GM19023 (cell line): ENCODE data around the gene SPTBN5.
A peak's percentile ranks its signal among the peaks of the same experiment; 100 is the strongest.

Source experiments
- ATAC-seq: cut with Tn5 transposase; IDR thresholded peaks from one replicate; pipeline ENCODE4 v1.9.1; 2021; ENCODE audit warnings: mild to moderate bottlenecking, moderate library complexity; ENCODE audit not compliant: unreplicated experiment

Gene SPTBN5

DNA sequence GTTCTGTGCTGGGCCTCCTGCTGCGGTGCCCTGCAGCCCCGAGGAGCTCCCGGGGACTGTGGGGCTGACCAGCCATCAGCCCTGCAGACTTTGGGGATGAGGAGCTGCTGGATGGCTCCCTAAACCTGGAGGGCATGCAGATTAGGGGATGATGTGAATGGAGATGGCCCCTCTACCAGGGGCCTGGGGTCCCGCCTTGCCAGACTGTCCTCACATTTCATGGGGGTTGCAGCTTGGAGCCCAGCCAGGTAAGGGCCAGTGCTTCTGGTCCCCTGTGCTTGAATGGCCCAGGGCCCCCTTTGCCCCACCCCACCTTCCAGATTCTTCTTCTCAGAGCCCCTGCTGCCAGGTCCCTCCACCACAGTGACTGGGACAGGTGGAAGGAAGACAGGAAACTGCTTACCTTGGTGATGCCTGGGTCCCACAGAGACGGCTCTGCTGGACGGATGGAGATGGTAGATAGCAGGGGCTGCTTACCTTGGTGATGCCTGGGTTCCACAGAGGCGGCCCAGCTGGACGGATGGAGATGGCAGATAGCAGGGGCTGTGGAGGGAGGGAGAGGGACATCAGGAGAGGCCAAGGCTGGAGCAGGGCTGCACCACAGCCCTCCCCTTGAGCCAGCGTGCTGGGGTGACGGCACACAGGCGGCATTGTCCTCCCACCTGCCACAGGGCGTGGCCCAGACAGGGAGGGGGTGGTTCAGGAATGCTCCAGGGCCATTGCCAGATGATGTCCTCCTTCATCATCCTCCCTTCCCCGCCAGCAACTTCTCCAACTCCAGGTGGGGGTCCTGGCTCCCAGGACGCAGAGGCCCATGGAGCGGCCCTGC, at the start of gene SPTBN5:
SPTBN5 (minus strand) TSS at position 632 of the 829 bp plus-strand sequence; CDS start at position 76, 556 bp downstream.
- no peak for ATAC-seq

DNA sequence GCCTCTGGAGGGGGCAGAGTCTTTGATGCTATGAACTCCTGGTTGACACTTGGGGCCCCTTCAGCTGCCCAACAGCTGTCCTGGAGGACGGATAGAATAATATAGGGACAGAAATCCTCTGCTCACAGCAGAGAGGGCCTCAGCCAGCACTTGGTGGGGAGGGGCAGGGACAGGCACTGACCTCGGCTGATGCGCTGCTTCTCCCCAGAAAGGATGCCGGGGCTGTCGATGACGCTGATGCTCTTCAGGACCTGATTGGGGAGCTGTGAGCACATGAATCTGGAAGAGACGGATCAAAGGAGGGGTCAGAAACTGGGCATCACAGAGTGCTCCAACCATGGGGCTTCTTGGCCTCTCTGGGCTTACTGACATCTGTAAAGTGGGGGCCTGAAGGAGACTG, 49.0 kb upstream of the SPTBN5 start:
- ATAC-seq = no peak

DNA sequence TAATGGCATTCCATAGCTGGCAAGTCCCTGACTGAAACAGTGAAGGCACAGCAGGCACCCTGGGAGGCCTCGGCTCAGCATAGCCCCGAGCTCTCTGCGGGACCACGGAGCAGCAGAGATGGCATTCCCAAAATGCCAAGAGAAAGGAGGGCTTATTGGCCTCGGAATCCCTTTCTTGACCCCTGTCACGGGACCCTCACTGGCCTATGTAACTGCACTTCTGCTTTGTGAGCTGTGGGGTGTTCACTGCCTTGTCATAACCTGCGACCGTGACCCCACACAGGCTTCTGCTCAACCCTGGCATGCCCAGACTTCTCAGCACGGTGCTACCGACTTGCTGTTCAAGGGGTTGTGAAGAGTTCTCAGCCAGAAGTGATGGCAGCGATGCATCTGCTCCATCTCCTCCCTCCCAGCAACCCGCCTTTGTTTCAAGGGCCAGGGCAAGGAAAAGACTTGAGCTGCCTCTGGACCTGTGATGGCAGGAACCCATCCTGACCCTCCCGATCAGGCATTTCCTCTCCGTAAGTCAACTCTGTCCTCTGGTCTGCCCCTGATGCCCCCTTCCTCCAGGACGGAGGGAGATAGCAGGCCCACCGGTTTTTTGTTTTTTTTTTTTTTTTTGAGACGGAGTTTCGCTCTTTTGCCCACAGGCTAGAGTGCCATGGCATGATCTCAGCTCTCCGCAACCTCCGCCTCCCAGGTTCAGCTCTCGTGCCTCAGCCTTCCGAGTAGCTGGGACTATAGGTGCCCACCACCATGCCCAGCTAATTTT, 48.0 kb upstream of the SPTBN5 start:
- ATAC-seq = no peak

DNA sequence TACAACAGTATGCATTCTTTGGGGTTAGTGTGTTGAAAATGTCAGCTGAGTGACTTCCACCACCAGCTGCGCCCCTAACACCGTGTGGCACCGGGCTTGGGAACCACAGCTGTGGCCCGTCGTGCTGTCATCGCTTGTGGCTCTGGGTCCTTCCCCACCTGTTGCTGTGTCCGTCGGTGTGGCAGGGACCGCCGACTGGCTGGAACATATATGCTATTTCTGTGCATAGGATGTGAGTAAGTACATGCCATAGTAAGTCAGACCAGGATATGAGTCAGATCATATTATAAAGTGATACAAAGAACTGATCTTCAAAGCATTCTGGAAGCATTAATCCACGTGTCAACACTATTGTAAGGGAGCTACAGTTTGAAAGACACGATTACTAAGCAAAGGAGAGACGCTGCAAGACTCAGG, 46.6 kb upstream of the SPTBN5 start:
- ATAC-seq = no peak

DNA sequence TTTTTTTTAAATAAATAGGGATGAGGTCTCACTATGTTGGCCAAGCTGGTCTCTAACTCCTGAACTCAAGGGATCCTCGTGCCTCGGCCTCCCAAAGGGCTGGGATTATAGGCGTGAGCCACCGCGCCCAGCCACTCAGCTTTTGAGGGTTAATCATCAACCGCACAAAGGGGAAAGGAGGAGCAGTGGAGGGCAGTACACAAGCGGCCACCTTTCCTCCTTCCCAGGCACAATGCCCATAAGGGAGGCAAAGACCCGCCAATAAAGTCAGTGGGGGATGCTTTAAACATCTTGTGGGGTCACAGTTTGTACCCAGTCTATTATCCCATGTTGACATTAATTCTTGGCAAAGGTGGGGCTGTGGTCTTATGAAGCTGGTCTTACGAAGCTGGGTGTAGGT, 46.1 kb upstream of the SPTBN5 start:
- no peak for ATAC-seq

DNA sequence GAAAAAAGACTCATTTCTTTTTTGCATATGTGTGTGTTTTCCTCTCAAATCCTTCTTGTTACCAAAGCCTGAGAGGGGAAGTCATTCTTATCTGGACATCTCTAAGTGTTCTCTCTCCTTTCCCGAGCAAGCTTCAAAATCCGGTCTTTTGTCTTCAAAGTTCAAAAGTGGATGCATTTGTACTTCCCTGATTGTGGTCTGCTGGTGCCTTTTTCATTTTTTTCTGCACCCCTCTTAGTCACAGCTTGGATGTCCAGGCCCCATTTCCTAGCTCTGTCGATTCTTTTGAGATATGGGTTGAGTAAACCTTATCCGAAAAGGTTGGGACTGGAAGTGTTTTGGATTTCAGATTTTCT, 43.7 kb upstream of the SPTBN5 start:
- no peak for ATAC-seq

DNA sequence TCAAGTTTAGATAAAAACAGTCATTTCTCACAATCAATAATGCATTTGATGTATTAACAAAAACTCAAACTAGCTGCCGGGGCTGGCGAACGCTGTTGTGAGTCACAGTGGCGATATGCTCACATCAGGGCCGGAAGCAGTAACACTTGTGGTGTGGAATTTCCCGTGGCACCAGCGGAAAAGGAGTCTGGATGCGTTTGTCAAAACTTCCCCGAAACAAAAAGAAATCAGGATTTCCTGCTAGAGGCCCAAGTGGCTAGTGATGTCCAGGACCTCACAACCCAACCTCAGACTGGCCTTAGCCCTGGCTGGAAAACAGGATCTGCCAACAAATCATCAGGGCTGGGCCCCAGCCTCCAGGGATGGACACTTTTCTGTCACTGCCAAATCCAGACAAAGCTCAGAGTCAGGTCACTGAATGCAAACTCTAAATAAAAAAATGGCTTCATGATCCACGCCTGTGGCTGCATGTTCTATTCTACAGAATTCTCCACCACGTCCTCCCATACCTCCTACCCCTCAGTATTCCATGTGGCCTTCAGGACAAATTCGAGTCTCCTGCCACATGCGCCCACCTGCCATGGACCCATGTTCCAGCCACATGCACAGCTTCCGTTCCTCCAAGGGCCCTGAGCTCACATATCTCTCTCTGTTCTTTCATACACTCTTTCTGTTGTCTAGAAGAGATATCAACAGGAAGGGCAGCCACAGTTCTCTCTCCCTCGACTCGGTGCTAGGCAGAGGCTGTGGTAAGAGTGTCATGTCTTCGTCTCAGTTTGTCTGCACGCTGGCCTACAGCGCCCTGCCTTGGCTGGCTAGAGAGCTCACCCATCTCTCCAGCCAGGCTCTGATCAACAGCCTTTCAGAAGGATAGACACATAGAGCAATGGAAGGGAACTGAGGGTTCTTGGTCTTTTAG, 43.1 kb upstream of the SPTBN5 start:
- ATAC-seq = no peak

DNA sequence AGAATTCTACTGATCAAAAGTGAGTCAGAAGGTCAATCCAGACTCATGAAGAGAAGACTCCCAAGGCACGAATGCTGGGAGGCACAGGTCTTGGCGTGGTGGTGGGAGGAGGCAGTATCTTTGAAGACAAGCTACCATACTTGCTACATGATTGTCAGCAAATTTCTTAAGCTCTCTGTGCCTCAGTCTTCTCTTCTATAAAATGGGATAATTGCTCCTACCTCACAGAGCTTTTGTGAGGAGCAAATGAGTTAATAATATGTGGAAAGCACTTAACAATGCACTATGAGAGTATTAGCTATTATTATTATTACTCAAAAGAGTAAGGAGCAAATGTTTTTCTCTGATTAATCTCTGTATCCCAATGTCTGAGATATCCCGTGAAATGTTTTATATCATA, 42.3 kb upstream of the SPTBN5 start:
- no peak for ATAC-seq

DNA sequence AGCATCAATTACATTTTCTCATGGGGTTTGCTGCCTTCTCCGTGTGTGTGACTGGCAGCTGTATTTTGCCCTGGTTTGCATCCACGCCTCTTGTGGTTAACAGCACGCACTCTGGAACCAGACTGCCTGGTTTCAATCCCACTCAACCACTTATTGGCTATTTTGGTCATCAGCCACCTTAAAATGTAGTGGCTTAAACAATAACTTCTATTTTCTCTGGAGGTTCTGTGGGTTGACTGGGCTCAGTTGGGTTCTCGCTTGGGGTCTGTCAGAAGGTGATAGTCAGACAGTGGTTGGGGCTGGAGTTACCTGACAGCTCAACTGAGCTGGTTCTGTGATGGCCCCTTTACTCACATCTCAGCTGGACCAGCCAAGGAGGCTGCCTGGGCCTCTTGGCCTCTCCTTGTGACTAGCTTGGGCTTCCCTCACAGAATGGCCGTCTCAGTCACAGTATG, 41.7 kb upstream of the SPTBN5 start:
- ATAC-seq = peak; percentile 52

DNA sequence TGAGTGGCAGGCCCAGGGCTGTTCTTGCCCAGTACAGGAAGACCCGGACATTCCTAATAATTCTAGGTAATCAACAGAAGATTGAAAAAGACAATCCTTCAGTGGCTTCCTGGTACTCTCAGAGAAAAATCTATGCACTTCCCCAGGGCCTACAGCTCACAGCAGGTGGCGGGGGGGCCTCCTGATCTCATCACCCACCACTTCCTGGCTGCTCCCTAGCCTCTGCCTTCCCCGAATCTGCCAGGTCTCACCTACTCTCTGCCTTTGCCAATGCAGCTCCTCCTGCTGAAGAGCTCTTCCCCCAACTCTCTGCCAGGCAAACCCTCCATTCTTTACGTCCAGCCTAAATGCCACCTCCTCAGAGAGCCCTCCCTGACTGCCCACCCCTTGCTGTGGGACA, 41.0 kb upstream of the SPTBN5 start:
- ATAC-seq = no peak

DNA sequence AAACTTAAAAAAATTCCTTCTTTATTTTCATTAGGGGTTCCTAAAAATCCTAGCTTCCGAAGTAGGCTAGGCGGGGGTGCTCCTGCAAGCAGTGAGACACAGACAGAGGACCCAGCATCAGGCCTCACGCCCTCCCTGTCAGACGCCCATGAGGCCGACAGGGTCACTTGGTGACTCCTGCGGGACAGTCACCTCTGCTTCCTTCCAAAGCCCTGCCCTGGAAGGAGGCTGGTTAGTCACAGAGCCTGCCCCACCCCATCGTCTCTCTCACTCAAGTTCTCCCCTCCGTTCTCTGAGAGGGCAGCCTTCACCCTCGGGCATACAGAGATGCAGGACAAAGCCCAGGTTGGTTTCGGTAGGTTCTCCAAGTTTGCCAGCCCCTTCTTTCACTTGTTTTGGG, 39.9 kb upstream of the SPTBN5 start:
- no peak for ATAC-seq

DNA sequence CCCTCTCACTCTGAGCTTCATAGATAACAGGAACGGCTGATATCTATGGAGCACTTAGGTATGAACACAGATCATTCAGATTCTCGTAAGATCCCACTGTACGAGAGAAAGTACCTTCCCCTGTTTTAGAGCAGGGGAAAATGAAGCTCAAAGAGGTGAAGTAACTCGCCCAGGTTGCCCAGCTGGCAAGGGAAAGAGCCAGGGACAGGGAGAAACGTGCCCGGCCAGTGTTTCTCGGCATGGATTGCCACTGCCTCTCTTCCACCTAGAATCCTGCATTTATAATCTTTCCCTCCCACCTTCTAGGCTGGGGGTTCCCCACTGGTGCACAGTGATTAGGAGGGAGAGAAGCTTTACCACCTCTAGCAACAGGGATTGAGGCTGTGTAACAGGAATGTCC, 39.5 kb upstream of the SPTBN5 start:
- ATAC-seq = no peak

DNA sequence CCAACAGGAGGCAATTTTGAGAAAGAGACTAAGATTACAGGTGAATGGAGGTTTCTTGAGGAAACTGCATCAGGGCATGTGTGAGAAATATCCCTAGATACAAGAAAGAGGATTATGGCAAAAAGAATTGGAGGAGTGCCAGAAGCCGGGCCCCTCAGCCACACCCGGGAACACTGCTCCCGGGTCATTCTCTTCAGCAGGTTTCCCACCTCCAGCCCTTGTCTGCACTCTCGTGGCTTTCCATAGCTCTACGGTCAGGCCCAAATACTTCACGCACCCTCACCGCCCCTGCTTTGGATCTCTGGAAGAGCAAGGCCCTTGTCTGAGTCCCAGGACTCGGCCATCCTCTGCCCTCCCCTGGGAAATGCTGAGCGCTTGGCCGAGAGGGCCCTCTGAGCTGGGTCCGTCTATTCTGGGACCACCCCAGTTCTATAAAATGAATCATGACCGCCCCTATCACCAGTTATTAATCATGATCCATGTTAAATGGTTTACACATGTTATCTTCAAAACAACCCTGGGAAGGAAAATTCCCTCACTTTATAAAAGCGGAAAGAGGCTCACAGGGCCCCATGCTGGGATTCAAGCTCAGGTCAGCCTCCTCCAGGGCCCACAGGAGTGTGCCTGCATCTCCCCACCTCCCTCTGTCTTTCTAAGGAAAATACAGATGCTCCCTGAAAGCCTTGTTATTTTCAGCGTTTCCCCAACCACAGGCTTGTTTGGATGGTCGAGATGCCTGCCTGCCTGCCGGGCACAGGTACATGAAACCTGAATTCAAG, 38.8 kb upstream of the SPTBN5 start:
- ATAC-seq = no peak

DNA sequence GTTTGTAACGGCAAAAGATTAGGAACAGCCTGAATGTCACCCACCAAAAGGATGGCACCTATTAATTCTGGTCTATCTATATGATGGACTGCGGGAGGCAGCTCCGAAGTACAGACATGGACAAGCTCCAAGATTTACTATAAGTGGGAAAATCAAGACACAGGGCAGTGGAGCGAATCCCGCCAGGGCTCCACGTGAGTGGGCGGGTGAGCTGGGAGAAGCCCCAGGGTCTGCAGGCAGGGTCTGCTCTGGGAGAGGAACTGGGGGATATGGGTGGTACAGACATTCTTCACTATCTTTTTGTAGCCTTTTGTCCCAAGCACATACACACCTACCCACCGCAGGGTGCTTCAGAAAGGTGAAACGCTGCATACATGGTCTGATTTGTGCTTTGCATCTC, 38.2 kb upstream of the SPTBN5 start:
- ATAC-seq = no peak

DNA sequence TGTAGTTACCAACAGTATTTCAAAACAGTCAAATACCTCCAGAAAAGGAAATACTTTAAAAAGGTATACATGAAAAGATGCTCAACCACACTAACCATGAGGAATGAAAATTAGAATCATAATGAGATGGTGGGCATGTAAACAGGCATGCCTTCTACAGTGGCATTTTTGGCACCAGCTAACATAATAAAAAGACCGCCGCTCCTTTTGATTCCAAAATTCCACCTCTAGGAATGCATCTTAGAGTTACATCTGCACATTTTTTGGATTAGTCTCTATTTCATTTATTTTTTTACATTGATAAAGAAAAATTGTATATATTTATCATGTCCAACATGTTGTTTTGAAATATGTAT, 37.0 kb upstream of the SPTBN5 start:
- no peak for ATAC-seq

DNA sequence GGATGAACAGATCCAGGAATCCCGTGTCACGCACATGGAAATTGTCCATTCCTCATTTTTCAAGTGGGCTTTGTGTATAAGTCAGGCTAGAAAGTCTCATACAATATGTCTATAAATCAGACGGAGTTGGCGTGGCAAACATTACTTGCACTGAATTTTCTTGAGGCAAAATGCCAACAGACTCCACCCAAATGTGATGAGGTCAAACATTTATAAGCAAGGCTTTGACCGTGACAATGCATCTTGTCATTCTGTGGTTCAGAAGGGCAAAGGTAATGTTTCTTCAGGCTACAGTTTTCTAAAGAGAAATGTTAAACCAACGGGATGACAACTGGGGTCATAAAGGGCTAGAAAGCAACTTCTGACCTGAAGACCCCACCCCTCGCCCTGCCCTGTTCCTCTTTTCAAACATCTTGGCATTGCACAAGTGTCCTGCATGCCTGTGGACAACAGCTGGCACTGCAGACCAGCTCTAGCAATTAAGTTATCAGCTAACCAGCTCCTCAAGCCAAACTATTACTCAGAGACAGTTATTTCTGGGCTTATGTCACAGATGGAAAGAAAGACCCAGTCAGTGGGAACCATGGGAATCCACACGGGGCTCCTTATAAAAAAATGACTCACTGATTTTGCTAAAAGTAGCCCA, 36.5 kb upstream of the SPTBN5 start:
- ATAC-seq = no peak

DNA sequence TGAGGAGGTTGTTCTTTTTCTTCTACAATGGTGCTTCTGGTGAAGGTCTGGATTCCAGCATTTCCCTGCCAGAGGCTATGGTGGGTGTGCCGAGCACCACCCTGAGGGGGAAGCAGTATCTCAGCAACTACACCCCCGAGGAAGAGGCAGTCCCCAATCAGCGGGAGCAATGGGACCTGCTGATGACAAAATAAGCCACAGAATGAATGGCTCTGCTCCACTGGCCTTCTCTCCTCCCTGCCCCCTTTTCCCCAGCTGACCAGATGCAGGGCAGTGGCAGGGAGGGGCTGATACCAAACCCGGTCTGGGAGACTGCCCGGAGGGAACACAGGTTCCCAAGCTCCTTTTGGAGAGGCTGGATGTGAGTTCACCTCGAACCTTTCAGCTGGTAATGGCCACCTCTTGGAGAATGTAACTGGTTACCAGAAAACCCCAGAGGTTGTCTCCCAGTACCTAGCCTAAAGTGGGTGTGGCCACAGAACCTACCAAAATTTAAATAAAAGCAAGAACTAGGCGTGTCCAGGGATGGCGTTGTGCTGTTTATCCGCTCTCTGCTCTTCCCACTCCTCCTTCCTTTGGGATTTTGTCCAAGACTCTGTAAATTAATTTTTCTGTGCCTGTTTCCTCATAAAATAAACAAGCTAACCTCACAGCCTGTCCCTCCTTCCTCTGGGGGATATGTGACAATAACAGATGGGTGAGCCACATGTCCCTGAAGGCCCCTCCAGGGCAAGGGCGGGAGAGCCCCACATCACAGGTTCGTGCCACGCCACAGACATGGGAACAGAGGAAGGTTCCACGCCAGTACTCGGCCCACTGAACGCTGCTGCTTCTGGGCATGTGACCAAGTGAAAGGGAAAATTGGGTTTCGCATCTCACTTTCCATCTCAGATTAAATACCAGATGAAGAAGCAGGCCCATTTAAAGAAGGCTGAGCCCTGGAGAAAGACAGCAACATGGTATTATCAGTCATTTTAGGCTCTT, 35.1 kb upstream of the SPTBN5 start:
- ATAC-seq = peak; percentile 75

DNA sequence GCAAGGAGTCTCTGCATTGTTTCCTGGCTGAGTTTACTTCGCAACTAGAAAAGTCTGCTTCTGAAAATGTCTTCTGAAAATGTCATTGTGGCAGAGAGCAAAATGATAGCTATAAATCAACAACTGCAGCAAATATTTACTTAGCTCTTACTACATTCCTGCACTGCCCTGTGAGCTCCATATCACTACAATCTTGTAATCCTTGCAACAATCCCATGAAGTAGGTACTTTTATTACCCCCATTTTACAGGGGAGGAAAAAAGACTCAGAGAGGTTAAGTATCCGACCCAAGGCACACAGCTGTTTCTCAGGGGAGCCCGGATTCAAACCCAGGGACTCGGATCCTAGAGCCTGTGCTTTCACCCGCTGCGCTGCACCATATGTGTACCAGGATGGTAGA, 34.2 kb upstream of the SPTBN5 start:
- ATAC-seq = no peak

DNA sequence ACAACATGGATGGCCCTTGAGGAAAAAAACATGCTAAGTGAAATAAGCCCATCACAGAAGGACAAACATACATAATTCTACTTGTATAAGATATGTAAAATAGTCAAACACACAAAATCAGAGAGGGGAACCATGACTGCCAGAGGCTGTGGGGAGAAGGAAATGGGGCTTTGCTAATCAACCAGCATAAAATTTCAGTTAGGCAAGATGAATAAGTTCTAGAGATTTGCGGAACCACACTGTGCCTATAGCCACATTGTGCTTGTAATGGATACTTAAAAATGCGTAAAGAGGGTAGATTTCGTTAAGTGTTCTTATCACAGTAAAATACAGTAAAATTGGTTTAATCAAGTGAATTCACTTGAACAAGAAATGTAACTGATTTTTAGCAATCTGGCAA, 33.7 kb upstream of the SPTBN5 start:
- no peak for ATAC-seq
